ENCODE results near the gene TSR2.
A peak's percentile ranks its signal among the peaks of the same experiment; 100 is the strongest.

The TSR2 gene

GRCh38 chrX:54427837-54428424, 12.3 kb upstream of the TSR2 start (continued):
- TF ChIP-seq TSHZ1 (tag by site-specific recombination; IDR thresholded peaks at IDR 0.05; ENCODE audit: borderline replicate concordance), result peak; percentile 27; the same call in 1 of the 2 replicates
- TF ChIP-seq OVOL3 (tag by site-specific recombination; IDR thresholded peaks at IDR 0.05), result no peak
- no peak for TF ChIP-seq ZNF660 (tag by site-specific recombination; IDR thresholded peaks at IDR 0.05)
- TF ChIP-seq ZNF37A (tag by site-specific recombination; IDR thresholded peaks at IDR 0.05), result no peak
- no peak for TF ChIP-seq ZNF76 (tag by site-specific recombination; IDR thresholded peaks at IDR 0.05; ENCODE audit: borderline replicate concordance, low read depth)
- TF ChIP-seq EGR2 (tag by site-specific recombination; IDR thresholded peaks at IDR 0.05; ENCODE audit: low read depth), result no peak
- TF ChIP-seq PBX3 (CRISPR knock-in tag; IDR thresholded peaks at IDR 0.05), result no peak
- TF ChIP-seq ZXDB (tag by site-specific recombination; IDR thresholded peaks at IDR 0.05), result peak; percentile 69; the same call in 1 of the 2 replicates
- TF ChIP-seq ZNF148 (tag by site-specific recombination; IDR thresholded peaks at IDR 0.05; ENCODE audit: borderline replicate concordance), result no peak
- peak; percentile 74 for TF ChIP-seq ZNF623 (tag by site-specific recombination; IDR thresholded peaks at IDR 0.05)
- no peak for TF ChIP-seq HIC1 (tag by site-specific recombination; IDR thresholded peaks at IDR 0.05)
- peak; percentile 88 for TF ChIP-seq ZNF433 (tag by site-specific recombination; IDR thresholded peaks at IDR 0.05; ENCODE audit: low read depth)
- no peak for TF ChIP-seq ZNF792 (tag by site-specific recombination; IDR thresholded peaks at IDR 0.05)
- TF ChIP-seq ZNF510 (tag by site-specific recombination; IDR thresholded peaks at IDR 0.05; ENCODE audit: insufficient replicate concordance), result peak; percentile 78
- 0 out of 2 replicates have a peak, but pooled peaks have one; percentile 31 for TF ChIP-seq ZNF501 (tag by site-specific recombination; IDR thresholded peaks at IDR 0.05)
- TF ChIP-seq ZBTB17 (tag by site-specific recombination; IDR thresholded peaks at IDR 0.05), result no peak
- no peak for TF ChIP-seq ZNF132 (tag by site-specific recombination; IDR thresholded peaks at IDR 0.05; ENCODE audit: borderline replicate concordance)
- TF ChIP-seq ZNF121 (tag by site-specific recombination; IDR thresholded peaks at IDR 0.05), result no peak
- no peak for TF ChIP-seq PRDM6 (tag by site-specific recombination; IDR thresholded peaks at IDR 0.05)
- no peak for TF ChIP-seq SP3 (tag by site-specific recombination; IDR thresholded peaks at IDR 0.05)
- peak; percentile 64; the same call in 1 of the 2 replicates for TF ChIP-seq ZBTB21 (tag by site-specific recombination; IDR thresholded peaks at IDR 0.05)
- no peak for TF ChIP-seq ZNF48 (tag by site-specific recombination; IDR thresholded peaks at IDR 0.05)
- TF ChIP-seq ZNF555 (tag by site-specific recombination; conservative IDR thresholded peaks at IDR 0.05), result peak; percentile 91
- TF ChIP-seq ZNF366 (tag by site-specific recombination; conservative IDR thresholded peaks at IDR 0.05), result no peak
- peak; percentile 93 for TF ChIP-seq ZNF394 (tag by site-specific recombination; IDR thresholded peaks at IDR 0.05; ENCODE audit: borderline replicate concordance)
- TF ChIP-seq ZNF701 (tag by site-specific recombination; IDR thresholded peaks at IDR 0.05), result no peak
- TF ChIP-seq ZNF239 (tag by site-specific recombination; IDR thresholded peaks at IDR 0.05), result no peak
- TF ChIP-seq ZBTB1 (tag by site-specific recombination; IDR thresholded peaks at IDR 0.05), result no peak
- peak; percentile 70 for TF ChIP-seq ZNF529 (tag by site-specific recombination; IDR thresholded peaks at IDR 0.05; ENCODE audit: insufficient replicate concordance)
